Liver (tissue), 9 donors: ENCODE measurements around the gene LMF1. TPM values are rescaled to one million over a fixed set of nuclear protein-coding genes. Genes with fewer than 3 reads are reported as not detected.

Source experiments
- DNase-seq: peaks from one replicate; pipeline ENCODE4 v3.0.0-alpha.2; 2017; ENCODE audit warnings: low spot score
- H3K27ac ChIP-seq, 2 donors: one replicate each; pipeline ENCODE4 v1.7.0; 2013; ENCODE audit warnings: inconsistent platforms in 2 of 2, low read length in 2 of 2, control low read depth in 1 of 2, low read depth in 1 of 2, mild to moderate bottlenecking in 1 of 2
- H3K27me3 ChIP-seq, 4 donors: one replicate each; pipeline versions ENCODE4 v1.6.1 to v1.7.0; 2013; ENCODE audit warnings: low read length in 3 of 4, inconsistent platforms in 1 of 4, mild to moderate bottlenecking in 1 of 4, moderate library complexity in 1 of 4; ENCODE audit not compliant: control insufficient read depth in 4 of 4, insufficient read depth in 4 of 4
- H3K36me3 ChIP-seq, 4 donors: one replicate each; pipeline versions ENCODE4 v1.6.1 to v1.7.0; 2013; ENCODE audit warnings: low read length in 3 of 4, mild to moderate bottlenecking in 3 of 4, low read depth in 1 of 4, moderate library complexity in 1 of 4; ENCODE audit not compliant: control insufficient read depth in 4 of 4, insufficient read depth in 3 of 4
- H3K4me1 ChIP-seq, 4 donors: one replicate each; pipeline versions ENCODE4 v1.6.1 to v1.7.0; 2013; ENCODE audit warnings: low read length in 3 of 4, mild to moderate bottlenecking in 3 of 4, moderate library complexity in 1 of 4; ENCODE audit not compliant: control insufficient read depth in 4 of 4, insufficient read depth in 4 of 4
- H3K4me3 ChIP-seq, 3 donors: one replicate each; pipeline versions ENCODE4 v1.6.1 to v1.7.0; 2013; ENCODE audit warnings: low read length in 3 of 3, control low read depth in 1 of 3, low read depth in 1 of 3, mild to moderate bottlenecking in 1 of 3
- H3K9ac ChIP-seq, 2 donors: one replicate each; pipeline ENCODE4 v1.7.0; 2013; ENCODE audit warnings: low read length in 2 of 2, mild to moderate bottlenecking in 2 of 2, moderate library complexity in 2 of 2, control low read depth in 1 of 2, low read depth in 1 of 2
- H3K9me3 ChIP-seq, 4 donors: one replicate each; pipeline versions ENCODE4 v1.6.1 to v1.7.0; 2013; ENCODE audit warnings: low read length in 3 of 4; ENCODE audit not compliant: control insufficient read depth in 4 of 4
- EGR1 ChIP-seq, 2 donors: IDR thresholded peaks; 2 replicates each; pipeline ENCODE4 v1.6.1; 2016 to 2018; ENCODE audit warnings: antibody characterized with exemption in 2 of 2, low read depth in 2 of 2
- FOXA1 ChIP-seq: IDR thresholded peaks from 2 replicates; pipeline ENCODE4 v1.6.1; 2016; ENCODE audit warnings: antibody characterized with exemption
- NR2F2 ChIP-seq: IDR thresholded peaks from 2 replicates; pipeline ENCODE4 v1.6.1; 2016; ENCODE audit warnings: antibody characterized with exemption
- RAD21 ChIP-seq, 2 donors: IDR thresholded peaks; 2 replicates each; pipeline ENCODE4 v1.6.1; 2016; ENCODE audit warnings: antibody characterized with exemption in 2 of 2, mild to moderate bottlenecking in 2 of 2
- REST ChIP-seq: IDR thresholded peaks from 2 replicates; pipeline ENCODE4 v1.6.1; 2016; ENCODE audit warnings: antibody characterized with exemption, mild to moderate bottlenecking
- SP1 ChIP-seq: IDR thresholded peaks from 2 replicates; pipeline ENCODE4 v1.6.1; 2018; ENCODE audit warnings: antibody characterized with exemption, mild to moderate bottlenecking
- TAF1 ChIP-seq: conservative IDR thresholded peaks from 2 replicates; pipeline ENCODE4 v1.6.1; 2016; ENCODE audit warnings: antibody characterized with exemption, mild to moderate bottlenecking
- YY1 ChIP-seq: IDR thresholded peaks from 2 replicates; pipeline ENCODE4 v1.6.1; 2016; ENCODE audit warnings: antibody characterized with exemption, mild to moderate bottlenecking
- ZBTB33 ChIP-seq: IDR thresholded peaks from 2 replicates; pipeline ENCODE4 v1.6.1; 2016; ENCODE audit warnings: antibody characterized with exemption
- WGBS: extraction: QIAGEN DNeasy Blood & Tissue Kit; methylation state at CpG from one replicate; pipeline ENCODE4 v1.1.7; 2013; 5-methylcytosine and 5-hydroxymethylcytosine counted together
- polyA plus RNA-seq, 2 donors: library from polyadenylated mRNA; stranded (reverse) in 1 of 2; unstranded in 1 of 2; fragments of 200-250 nt in 1 of 2; fragments of >200 nt in 1 of 2; fragmentation: Nextera tagmentation in 1 of 2; extraction: Ambion mirVana in 1 of 2; gene quantifications; one replicate each; pipeline versions ENCODE4 v1.2.1 to v1.2.3, GENCODE V29; 2013 to 2015
- total RNA-seq, 2 donors: library from RNA; depleted of rRNA; stranded (reverse); fragments of >200 nt; gene quantifications; one replicate each; pipeline ENCODE4 v1.2.3, GENCODE V29; 2014
- donor health status: healthy.
- donor health status: healthy.
- donor health status: healthy.
- donor health status: healthy.
- donor health status: healthy.

Gene LMF1
- total and polyA plus RNA-seq, 4 donors = 8.8 to 24.3 (median 12.6) TPM

GRCh38 chr16:909281-910000 is 61.3 kb downstream of the LMF1 start:
- no peaks in the 10 kb centered on the region for H3K4me1 ChIP-seq
- WGBS = 96% methylated on average over 45 of the region's 45 CpGs
- DNase-seq = no peak
- peaks cover 0 to 2% (median 0%) of the 10 kb centered on the region in 4 donors for H3K9me3 ChIP-seq
- H3K9ac ChIP-seq = no peak overlapping the region
- no peaks in the 10 kb centered on the region for H3K27me3 ChIP-seq
- no peak overlapping the region for H3K27ac ChIP-seq
- TF ChIP-seq YY1 (no peak), NR2F2 (no peak), ZBTB33 (no peak), EGR1 (IDR thresholded peaks at IDR 0.05; ENCODE audit: low read depth in 2 of 2) (no peak), RAD21 (IDR thresholded peaks at IDR 0.05) (no peak), REST (no peak), FOXA1 (no peak), SP1 (no peak), TAF1 (no peak)
- no peak overlapping the region for H3K4me3 ChIP-seq
- H3K36me3 ChIP-seq = peaks cover 0 to 28% (median 4%) of the 10 kb centered on the region in 4 donors

GRCh38 chr16:908526-909155 is 62.1 kb downstream of the LMF1 start:
- Histone ChIP-seq H3K9me3 (peaks cover 0 to 2% (median 0%) of the 10 kb centered on the region in 4 donors), H3K9ac (no peak overlapping the region), H3K4me3 (no peak overlapping the region), H3K27ac (no peak overlapping the region), H3K27me3 (no peaks in the 10 kb centered on the region), H3K4me1 (no peaks in the 10 kb centered on the region), H3K36me3 (peaks cover 0 to 28% (median 4%) of the 10 kb centered on the region in 4 donors)
- no peak for DNase-seq
- TF ChIP-seq ZBTB33 (no peak), TAF1 (no peak), NR2F2 (no peak), REST (no peak), EGR1 (IDR thresholded peaks at IDR 0.05; ENCODE audit: low read depth in 2 of 2) (no peak), YY1 (no peak)
- WGBS = 98% methylated on average over 15 of the region's 15 CpGs
